Left lung (tissue), 10 donors: ENCODE results near the gene SIL1. TPM values are rescaled to one million over a fixed set of nuclear protein-coding genes. Genes with fewer than 3 reads are reported as not detected.
"Not testable (repeated sequence)": the region's sequence is repeated elsewhere in the genome, so short reads cannot be mapped to it uniquely, and the experiment has no call there.

Source experiments
- ATAC-seq: fragments of 200-7000 bp; cut with Tn5 transposase; one replicate; pipeline ENCODE4 v1.9.1; 2020; ENCODE audit warnings: moderate library complexity
- DNase-seq, 4 donors: peaks; one replicate each; pipeline ENCODE4 v3.0.0-alpha.2; 2013 to 2020
- H3K27ac ChIP-seq, 2 donors: fragments of 200-600 bp; sonication (generic) in 1 of 2; one replicate each; pipeline versions ENCODE4 v1.5.0 to v1.8.0; 2020 to 2021
- H3K27me3 ChIP-seq, 2 donors: fragments of 200-600 bp; sonication (generic) in 1 of 2; one replicate each; pipeline versions ENCODE4 v1.5.0 to v1.8.0; 2020 to 2021
- H3K36me3 ChIP-seq, 2 donors: fragments of 200-600 bp; sonication (generic) in 1 of 2; one replicate each; pipeline versions ENCODE4 v1.5.0 to v1.8.0; 2020 to 2021
- H3K4me1 ChIP-seq, 2 donors: fragments of 200-600 bp; one replicate each; pipeline ENCODE4 v1.8.0; 2021
- H3K4me3 ChIP-seq, 2 donors: fragments of 200-600 bp; sonication (generic) in 1 of 2; one replicate each; pipeline versions ENCODE4 v1.5.0 to v1.8.0; 2020 to 2021; ENCODE audit warnings: mild to moderate bottlenecking in 1 of 2
- H3K9me3 ChIP-seq, 2 donors: fragments of 200-600 bp; sonication (generic) in 1 of 2; one replicate each; pipeline versions ENCODE4 v1.5.0 to v1.8.0; 2020 to 2021
- intact Hi-C, 2 donors: fragments of 100-400 bp; cut with DNase I; formaldehyde crosslinking; loops; one replicate each; pipeline versions ENCODE4 v1.11.2 to v1.14.2; 2022
- polyA plus RNA-seq, 6 donors: library from polyadenylated mRNA; unstranded; fragments of 120-200 nt; gene quantifications; one replicate each; pipeline ENCODE4 v1.2.1, GENCODE V29; 2013; ENCODE audit not compliant: insufficient read length in 6 of 6
- total RNA-seq, 2 donors: library from RNA; stranded (reverse); fragmentation: NEBNext Ultra II Directional; extraction: Animal tissue kit (Norgen Biotek cat#: 25700); gene quantifications; one replicate each; pipeline ENCODE4 v1.2.1, GENCODE V29; 2021
- TF ChIP-seq, protein P1 (sequence below), 2 donors: fragments of 200-600 bp; sonication (generic) in 1 of 2; IDR thresholded peaks; one replicate each; pipeline versions ENCODE4 v1.5.0 to v1.8.0; 2021; ENCODE audit warnings: antibody characterized with exemption in 2 of 2
- donor health status: DM: no; HTN: yes; CAD: no.
- donor health status: DM: no; HTN: no; CAD: no.

Gene SIL1
- total and polyA plus RNA-seq, 8 donors, result 28.8 to 71.7 (median 37.3) TPM

DNA sequence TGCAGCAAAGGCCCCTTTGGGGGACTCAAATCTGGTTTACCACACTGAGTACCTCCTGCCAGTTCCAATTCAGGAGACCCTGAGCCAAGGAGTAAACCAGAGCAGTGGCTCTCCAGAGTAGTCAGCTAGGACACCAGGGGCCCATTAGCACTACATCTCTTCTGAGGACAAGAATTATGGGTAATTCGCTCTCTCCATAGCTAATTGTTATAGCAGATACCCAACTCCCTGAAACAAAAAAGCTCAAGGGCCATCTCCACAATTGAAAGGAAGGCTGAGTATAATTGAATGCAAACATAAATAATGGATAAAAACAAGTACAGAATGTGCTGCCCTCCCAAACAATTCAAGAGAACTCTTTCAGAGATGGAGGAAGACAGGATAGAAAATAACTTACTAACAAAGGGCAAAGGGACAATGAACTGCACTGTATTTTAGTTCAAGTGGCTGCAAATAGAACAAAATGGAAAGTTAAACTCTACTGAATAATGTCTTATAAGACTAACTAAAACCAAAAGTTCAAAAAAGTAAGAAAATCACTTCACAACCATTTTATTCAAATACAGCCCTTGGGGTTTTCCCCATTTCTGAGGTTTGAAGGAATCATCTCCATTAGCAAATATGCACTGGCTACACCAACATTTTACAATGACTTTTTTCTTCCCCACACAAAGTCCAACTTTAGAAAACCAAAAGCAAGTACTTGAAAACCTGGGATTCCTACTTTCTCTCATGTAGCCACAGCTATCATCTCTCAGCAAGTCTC, 118.8 kb downstream of the SIL1 start:
- H3K27me3 ChIP-seq, result no peaks in the 10 kb centered on the region
- H3K27ac ChIP-seq, result no peak overlapping the region
- no peaks in the 10 kb centered on the region for H3K36me3 ChIP-seq
- DNase-seq, result no peak
- TF ChIP-seq, protein P1, sequence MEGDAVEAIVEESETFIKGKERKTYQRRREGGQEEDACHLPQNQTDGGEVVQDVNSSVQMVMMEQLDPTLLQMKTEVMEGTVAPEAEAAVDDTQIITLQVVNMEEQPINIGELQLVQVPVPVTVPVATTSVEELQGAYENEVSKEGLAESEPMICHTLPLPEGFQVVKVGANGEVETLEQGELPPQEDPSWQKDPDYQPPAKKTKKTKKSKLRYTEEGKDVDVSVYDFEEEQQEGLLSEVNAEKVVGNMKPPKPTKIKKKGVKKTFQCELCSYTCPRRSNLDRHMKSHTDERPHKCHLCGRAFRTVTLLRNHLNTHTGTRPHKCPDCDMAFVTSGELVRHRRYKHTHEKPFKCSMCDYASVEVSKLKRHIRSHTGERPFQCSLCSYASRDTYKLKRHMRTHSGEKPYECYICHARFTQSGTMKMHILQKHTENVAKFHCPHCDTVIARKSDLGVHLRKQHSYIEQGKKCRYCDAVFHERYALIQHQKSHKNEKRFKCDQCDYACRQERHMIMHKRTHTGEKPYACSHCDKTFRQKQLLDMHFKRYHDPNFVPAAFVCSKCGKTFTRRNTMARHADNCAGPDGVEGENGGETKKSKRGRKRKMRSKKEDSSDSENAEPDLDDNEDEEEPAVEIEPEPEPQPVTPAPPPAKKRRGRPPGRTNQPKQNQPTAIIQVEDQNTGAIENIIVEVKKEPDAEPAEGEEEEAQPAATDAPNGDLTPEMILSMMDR (IDR thresholded peaks at IDR 0.05), result no peak
- no peak overlapping the region for H3K4me3 ChIP-seq
- no peak for ATAC-seq
- no peaks in the 10 kb centered on the region for H3K4me1 ChIP-seq
- no peaks in the 10 kb centered on the region for H3K9me3 ChIP-seq
- intact Hi-C loops, result no loop called here

DNA sequence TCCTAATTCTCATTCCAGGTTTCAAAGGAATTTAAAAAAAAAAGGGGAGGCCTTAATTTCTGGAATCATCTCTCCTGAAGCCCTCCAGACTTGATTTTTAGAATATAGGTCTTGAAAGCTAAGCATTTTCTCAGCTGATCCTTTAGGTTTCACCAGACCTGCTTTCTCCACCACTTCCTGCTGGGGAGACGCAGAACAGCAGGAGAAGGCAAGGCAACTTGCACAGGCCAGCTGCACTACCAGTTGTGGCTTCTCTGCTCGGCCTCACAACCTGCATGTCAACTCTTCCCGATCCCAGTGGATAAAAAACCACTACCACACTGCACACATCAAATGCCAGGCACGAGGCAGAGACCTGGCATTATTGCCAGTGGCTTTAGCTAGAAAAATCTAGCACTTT, 119.8 kb downstream of the SIL1 start:
- DNase-seq, result no peak
- intact Hi-C loops, result no loop called here
- Histone ChIP-seq H3K27ac (no peak overlapping the region), H3K9me3 (no peaks in the 10 kb centered on the region), H3K36me3 (no peaks in the 10 kb centered on the region), H3K27me3 (no peaks in the 10 kb centered on the region), H3K4me1 (no peaks in the 10 kb centered on the region), H3K4me3 (no peak overlapping the region)
- TF ChIP-seq, protein P1 (IDR thresholded peaks at IDR 0.05), result peak in 1 of 2 donors; percentile 16
- no peak for ATAC-seq

DNA sequence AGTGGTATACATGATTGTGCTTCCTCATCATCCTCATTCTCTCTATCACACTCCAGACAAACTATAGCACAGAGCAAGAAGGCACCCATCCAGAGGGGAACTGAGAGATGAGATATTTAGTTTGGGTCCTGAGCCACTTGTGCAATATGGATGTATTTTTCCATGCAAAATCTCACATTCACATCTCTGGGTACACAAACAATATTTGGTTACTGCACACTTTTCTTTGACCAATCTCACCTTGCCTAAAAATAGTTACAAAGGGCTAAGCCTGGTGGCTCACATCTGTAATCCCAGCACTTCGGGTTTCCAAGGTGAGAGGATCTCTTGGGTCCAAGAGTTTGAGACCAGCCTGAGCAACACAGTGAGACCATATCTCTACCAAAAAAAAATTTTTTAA, 120.3 kb downstream of the SIL1 start:
- H3K27me3 ChIP-seq, result no peaks in the 10 kb centered on the region
- no peaks in the 10 kb centered on the region for H3K9me3 ChIP-seq
- DNase-seq, result no peak
- H3K27ac ChIP-seq, result no peak overlapping the region
- ATAC-seq, result no peak
- intact Hi-C loops, result no loop called here
- H3K36me3 ChIP-seq, result no peaks in the 10 kb centered on the region
- TF ChIP-seq, protein P1 (IDR thresholded peaks at IDR 0.05), result no peak
- H3K4me1 ChIP-seq, result no peaks in the 10 kb centered on the region
- H3K4me3 ChIP-seq, result no peak overlapping the region

DNA sequence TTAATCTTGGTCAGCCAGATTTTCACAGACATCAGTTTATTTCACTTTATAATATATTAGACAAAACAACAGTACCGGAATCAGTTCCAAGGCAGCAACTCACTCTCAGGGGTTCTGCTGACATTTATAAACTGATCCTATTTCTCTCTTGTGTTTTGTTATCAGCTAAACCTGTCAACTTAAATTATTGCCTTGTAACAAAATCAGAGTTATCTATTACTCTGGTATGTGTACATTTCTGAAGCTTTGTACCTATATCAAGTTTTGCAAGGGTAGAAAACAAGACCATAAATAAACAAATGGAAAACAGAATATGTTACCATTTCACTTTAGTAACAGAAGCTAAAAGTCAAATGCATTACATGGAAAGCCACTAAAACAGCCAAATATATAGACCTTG, 122.1 kb downstream of the SIL1 start:
- Histone ChIP-seq H3K9me3 (no peaks in the 10 kb centered on the region), H3K27ac (no peak overlapping the region), H3K36me3 (no peaks in the 10 kb centered on the region), H3K4me3 (no peak overlapping the region), H3K4me1 (no peaks in the 10 kb centered on the region), H3K27me3 (no peaks in the 10 kb centered on the region)
- TF ChIP-seq, protein P1 (IDR thresholded peaks at IDR 0.05), result no peak
- DNase-seq, result no peak
- intact Hi-C loops, result no loop called here
- ATAC-seq, result no peak

DNA sequence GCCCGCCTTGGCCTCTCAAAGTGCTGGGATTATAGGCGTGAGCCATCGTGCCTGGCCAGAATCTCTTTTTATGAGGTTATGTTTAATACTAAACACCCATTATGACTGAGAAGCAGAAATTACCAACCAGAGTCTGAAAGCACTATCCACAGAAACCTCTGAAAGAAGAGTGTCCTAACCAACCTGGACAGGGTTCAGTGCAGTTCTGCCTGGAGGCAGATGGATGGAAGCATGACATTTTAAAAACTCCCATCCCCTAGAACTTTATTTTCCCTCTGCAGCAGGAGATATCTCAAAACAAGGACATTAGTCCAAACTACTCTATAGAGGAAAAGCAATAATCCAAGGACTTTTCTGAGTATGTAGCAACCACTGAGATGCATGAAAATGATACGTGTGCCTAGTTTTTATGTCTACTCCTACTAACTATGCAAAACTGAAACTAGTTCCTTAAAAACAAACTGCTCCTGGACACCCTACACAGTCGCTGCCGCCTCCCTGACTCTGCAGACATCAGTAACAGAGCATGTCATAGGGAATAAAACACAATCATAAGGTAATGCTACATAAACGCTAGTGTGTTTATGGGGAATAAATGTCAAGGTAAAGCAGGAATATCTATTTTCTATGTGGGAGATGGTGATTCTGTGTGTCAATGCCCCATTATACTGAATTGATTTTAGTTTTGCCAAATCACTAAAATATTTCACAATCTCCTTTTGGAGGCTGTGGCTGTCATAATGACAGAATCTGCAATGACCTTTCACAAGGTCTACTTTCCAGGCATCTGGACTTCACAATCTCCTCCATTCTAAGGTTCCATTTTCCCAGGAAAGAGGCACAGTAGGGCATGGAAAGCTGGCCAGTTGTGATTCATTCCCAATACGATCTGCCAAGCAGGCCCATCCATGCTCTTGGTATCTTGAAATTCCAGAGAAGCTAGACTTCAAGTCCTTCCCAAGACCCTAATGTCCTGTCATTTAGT, 122.8 kb downstream of the SIL1 start:
- intact Hi-C loops, result no loop called here
- no peak overlapping the region for H3K4me3 ChIP-seq
- H3K36me3 ChIP-seq, result no peaks in the 10 kb centered on the region
- DNase-seq (no peak), ATAC-seq (peak; percentile 45)
- H3K27ac ChIP-seq, result no peak overlapping the region
- no peaks in the 10 kb centered on the region for H3K4me1 ChIP-seq
- TF ChIP-seq, protein P1 (IDR thresholded peaks at IDR 0.05), result no peak
- no peaks in the 10 kb centered on the region for H3K27me3 ChIP-seq
- no peaks in the 10 kb centered on the region for H3K9me3 ChIP-seq

DNA sequence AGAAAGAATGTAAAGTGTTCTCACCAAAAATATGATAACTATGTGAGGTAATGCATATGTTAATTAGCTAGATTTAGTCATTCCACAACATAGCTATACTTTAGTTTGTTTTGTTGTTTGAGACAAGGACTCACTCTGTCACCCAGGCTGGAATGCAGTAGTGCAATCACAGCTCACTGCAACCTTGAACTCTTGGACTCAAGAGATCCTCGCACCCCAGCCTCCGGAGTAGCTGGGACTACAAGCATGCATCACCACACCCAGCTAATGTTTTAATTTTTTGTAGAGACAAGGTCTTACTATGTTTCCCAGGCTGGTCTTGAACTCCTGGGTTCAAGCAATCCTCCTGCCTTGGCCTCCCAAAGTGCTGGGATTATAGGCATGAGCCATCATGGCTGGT, 124.2 kb downstream of the SIL1 start:
- H3K9me3 ChIP-seq, DNase-seq, H3K4me1 ChIP-seq, H3K36me3 ChIP-seq, ATAC-seq, intact Hi-C loops, H3K4me3 ChIP-seq, H3K27ac ChIP-seq, H3K27me3 ChIP-seq: not testable (repeated sequence)
